ENCODE results near the gene POC5. TPM values are rescaled to one million over a fixed set of nuclear protein-coding genes. Genes with fewer than 3 reads are reported as not detected.
A peak's percentile ranks its signal among the peaks of the same experiment; 100 is the strongest.

Gene POC5
- total and polyA plus RNA-seq, 2 of the 8 experiments (the other 6 are each of a cell fraction or from before 2014, with no cell fraction given) = 11.2 to 12.1 TPM

- peak in 1 of 3 experiments; percentile 6; a peak in 1 of 4 replicates for TF ChIP-seq CTCF (IDR thresholded peaks at IDR 0.05; ENCODE audit: control extremely low read depth in 1 of 3, insufficient read depth in 1 of 3, low read depth in 1 of 3, low read length in 3 of 3)
- TF ChIP-seq CREB1 (IDR thresholded peaks at IDR 0.05) = peak; percentile 96
- peak; percentile 80; the same call in 1 of the 2 replicates for TF ChIP-seq GABPA (IDR thresholded peaks at IDR 0.05; ENCODE audit: borderline replicate concordance, insufficient read depth, low read length)
- TF ChIP-seq NRF1 (IDR thresholded peaks at IDR 0.05; ENCODE audit: low read depth, low read length) = no peak; the same call in 1 of the 2 replicates
Measured at GRCh38 chr5:75717082-75717922, at the start of gene POC5 (continued).

Data from H1 (cell line).